Measurements from ENCODE around the gene BOLA1. TPM values are rescaled to one million over a fixed set of nuclear protein-coding genes. Genes with fewer than 3 reads are reported as not detected.
"Not testable (repeated sequence)": the region's sequence is repeated elsewhere in the genome, so short reads cannot be mapped to it uniquely, and the experiment has no call there.

Gene BOLA1
- total RNA-seq, 2 donors from 2014 or later = 10.7 to 11.4 TPM

DNA sequence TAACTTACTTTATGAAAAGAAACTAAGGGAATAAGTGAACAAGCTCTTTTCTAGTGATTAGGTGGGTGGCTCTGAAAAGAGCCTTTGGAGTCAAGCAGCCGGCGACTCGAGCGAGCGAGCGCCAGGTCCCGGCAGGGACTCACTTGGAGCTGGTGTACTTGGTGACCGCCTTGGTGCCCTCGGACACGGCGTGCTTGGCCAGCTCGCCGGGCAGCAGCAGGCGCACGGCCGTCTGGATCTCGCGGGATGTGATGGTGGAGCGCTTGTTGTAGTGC, 13.3 kb upstream of the BOLA1 start:
- intact Hi-C loops (cut with DNase I); DNase-seq (ENCODE audit: low spot score): not testable (repeated sequence)

DNA sequence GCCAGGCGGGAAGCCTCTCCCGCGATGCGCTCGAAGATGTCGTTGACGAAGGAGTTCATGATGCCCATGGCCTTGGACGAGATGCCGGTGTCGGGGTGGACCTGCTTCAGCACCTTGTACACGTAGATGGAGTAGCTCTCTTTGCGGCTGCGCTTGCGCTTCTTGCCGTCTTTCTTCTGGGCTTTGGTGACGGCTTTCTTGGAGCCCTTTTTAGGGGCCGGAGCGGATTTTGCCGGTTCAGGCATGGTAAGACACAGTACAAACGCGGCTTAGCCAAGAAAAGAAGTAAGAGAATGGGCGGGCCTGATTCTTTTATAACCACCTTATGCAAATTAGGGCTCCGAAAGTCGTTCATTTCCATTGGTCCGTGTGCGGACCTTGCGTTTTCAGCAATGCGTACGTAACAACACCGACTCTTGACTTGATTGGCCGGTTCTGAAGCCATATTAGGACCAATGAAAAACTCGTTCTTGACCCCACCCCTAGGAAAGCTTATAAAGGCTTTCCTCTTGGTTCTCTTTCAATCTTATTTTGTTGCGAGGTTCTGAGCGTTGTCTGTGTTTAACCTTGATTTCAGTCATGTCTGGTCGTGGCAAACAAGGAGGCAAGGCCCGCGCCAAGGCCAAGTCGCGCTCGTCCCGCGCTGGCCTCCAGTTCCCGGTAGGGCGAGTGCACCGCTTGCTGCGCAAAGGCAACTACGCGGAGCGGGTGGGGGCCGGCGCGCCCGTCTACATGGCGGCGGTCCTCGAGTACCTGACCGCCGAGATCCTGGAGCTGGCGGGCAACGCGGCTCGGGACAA, 12.8 kb upstream of the BOLA1 start:
- intact Hi-C loops (cut with DNase I) = no loop called here
- peak; percentile 93 for DNase-seq (ENCODE audit: low spot score)

DNA sequence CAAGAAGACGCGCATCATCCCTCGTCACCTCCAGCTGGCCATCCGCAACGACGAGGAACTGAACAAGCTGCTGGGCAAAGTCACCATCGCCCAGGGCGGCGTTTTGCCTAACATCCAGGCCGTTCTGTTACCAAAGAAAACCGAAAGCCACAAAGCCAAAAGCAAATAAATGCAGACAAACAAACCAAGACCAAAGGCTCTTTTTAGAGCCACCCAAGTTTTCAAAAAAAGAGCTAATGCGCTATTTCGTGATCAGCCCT, 12.2 kb upstream of the BOLA1 start:
- intact Hi-C loops (cut with DNase I); DNase-seq (ENCODE audit: low spot score): not testable (repeated sequence)

DNA sequence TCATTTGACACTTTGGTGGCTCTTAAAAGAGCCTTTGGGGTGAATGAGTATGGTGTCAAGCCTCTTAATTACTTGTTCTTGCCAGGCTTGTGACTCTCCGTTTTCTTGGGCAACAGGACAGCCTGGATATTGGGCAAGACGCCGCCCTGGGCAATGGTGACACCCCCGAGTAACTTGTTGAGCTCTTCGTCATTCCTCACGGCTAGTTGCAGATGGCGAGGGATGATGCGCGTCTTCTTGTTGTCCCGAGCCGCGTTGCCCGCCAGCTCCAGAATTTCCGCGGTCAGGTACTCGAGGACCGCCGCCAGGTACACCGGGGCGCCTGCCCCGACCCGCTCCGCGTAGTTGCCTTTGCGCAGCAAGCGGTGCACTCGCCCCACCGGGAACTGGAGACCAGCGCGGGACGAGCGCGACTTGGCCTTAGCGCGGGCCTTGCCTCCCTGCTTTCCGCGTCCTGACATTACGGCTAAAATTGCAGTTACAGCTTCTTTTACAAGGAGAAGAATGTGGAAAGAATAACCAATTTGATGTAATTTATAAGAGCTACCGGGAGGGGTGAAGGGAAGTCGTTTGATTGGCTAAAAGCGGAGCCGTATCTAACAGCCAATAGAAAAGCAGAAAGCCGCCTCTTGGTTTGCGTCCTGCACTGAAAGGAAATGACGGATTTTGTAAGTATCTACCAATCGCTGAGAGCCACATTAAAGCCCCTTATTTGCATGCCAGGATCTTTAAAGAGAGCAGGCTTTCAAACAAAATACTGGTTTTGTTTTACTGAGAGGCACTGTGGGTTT, 11.7 kb upstream of the BOLA1 start:
- peak; percentile 91 for DNase-seq (ENCODE audit: low spot score)
- intact Hi-C loops (cut with DNase I) = no loop called here

DNA sequence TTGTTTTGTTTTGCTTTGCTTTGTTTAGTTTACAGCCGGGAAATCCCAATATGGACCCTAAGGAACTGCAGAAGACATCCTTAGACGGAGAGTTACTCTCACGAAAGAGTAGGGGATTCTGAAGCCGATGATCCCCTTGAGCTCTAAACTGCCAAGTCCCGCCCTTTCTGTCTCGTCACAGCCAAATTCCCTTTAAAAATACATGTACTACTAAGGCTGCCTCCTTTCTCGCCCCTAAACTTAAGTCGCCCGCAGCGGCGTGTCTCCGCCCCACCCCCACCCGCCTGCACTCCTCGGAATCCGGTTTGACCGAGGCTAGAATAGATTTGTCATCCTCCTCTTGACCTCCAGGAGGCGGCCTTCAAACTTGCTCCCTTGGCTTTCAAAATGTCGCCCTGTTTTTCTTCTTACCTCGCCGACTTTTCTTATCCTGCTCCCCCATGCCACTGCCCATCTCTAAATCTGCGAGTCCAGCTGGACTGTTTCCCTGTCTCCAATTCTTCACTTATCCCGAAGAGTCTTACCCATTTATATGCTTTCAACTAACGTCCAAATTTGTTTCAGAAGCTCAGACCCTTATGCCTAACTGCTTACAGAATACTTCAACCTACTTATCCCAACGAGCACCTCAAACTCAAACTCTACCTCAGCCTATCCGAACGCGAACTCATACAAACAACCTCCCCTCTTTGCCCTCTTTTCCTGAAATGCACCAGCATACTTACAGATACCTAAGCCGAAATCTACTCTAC, 10.9 kb upstream of the BOLA1 start:
- DNase-seq (ENCODE audit: low spot score) = peak; percentile 94
- intact Hi-C loops (cut with DNase I) = no loop called here

DNA sequence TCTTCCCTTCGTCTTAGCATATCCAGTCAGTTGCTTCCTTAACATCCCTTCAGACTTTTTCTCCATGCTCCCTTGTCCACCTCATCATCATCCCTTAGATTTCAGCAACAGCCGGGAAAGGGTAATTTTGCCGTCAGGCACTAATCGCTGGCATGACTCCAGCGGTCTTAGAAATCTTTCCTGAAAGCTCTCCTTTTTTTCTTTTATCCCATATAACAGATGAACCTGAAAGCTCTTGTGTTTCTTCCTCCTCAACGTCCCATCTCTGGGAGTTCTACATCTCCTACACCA, 10.4 kb upstream of the BOLA1 start:
- intact Hi-C loops (cut with DNase I) = no loop called here
- no peak for DNase-seq (ENCODE audit: low spot score)

DNA sequence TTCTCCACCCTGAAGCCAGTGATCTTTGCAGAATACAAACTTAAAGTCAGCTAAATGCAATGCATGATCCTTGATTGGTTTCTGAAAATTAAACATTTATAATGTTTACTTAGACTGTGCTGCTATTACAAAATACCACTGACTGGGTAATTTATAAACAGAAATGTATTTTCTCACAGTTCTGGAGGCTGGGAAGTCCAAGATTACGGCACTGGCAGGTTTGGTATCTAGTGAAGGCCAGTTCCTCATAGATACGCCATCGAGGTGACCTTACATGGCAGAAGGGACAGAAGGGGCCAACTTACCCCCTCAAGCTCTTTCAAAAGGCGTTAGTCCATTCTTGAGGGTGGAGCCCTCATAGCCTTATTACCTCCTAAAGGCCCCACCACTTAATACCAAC, 2.8 kb upstream of the BOLA1 start:
- intact Hi-C loops (cut with DNase I) = no loop called here
- DNase-seq (ENCODE audit: low spot score) = no peak

DNA sequence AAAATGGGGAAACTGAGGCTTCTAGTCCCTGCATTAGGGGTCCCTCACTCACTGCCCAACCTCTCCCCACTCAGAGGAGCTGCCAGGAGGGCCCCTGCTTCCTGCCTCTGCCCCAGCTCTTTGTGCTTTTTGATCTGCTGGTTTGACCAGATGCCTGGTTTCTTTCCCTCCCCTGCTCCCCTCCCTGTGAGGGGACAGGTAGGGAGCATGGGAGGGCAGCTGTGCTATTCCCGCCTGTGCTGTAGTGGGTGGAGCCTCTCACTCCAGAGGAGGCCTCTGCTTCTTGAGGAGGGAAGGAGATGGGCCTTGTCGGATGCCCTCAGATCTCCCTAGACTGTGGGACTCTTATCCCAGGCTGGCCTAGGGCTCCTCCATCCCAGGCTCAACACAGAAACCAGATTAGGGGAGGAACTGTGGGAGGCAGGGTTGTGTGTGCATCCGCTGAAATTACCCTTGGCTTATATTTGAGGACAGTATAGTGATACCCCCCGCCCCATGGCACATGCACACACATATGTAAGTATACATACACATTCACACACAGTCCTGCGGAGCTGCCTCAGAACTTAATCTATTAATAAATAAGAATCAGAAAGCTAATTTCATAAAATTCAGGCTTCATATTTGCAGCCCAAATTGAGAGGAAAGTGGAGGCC, 4.6 kb downstream of the BOLA1 start:
- intact Hi-C loops (cut with DNase I) = no loop called here
- DNase-seq (ENCODE audit: low spot score) = no peak

DNA sequence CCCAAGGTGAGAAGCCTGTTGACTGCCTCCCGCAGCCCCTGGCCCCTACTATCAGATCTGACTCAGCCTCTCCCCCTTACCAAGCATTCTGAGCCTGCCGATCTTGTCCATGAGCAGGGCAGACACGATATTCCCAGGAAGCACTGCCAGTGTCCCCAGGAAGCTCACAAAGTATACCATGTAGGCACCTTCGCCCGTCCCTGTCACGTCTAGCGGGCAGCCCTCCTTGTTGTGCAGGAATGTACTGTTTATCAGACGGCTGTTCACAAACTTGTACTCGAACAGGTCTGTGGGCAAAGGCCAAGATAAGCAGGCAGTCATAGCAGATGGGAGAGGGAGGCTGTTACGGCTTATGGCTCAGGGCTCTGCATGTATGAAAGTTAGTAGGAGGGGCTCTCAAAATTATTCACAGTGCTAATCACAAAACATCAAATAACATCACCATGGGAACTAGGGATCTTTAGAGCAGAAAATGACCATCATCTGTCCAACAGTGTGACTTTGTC, 7.3 kb downstream of the BOLA1 start:
- intact Hi-C loops (cut with DNase I) = no loop called here
- DNase-seq (ENCODE audit: low spot score) = no peak

DNA sequence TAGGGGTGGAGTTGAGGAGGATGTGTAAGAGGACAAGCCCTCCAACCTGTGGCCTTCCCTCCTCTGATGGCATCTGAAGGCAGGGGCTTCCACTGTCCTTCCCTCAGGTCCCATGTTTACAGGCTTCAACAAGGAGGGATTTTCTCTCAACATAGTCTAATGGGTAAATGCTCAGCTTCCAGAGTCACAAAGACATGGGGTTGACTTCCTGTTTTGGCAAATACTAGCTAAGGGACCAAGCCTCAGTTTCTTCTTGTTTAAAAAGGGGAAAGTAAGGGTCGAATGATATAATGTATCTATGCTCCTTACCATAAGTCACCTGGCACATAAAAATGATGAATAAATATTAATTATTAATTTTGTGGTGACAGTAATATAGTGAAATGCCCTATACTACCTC, 15.2 kb downstream of the BOLA1 start:
- intact Hi-C loops (cut with DNase I) = no loop called here
- DNase-seq (ENCODE audit: low spot score) = no peak

DNA sequence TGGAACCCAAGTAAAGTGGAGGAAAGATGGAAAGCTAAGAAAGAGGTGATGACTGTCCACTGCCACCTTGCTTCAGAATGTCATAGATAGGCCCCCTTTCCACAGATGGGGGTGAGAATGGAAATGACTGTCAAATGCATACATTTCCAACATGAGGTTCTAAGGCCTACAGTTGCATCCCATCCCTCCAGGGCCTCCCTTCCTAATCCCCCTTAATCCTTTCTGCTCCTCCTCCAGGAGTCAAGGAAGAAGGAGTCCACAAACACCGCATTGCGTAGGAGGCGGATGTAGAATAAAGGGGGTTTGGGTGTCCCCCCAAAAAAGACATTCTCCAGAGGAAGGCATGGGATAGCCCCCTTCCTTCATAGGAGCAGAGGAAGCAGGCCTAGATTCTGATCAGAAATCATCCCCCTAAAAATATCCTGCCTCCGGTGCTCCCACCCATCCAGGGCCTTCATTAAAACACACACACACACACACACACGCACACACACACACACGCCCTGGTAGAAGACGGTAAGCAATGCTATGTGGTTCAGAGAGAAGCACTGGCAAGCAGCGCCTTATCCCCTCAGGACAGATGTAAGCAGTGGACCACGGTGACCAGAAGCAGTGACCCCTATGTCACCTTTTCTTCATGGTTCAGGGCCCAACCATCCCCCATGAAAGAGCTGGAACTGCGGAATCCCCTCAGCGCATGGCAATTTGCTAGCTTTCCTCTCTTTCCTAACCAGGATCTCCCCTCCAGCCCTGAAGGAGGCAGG, 16.2 kb downstream of the BOLA1 start:
- intact Hi-C loops (cut with DNase I) = no loop called here
- DNase-seq (ENCODE audit: low spot score) = no peak

DNA sequence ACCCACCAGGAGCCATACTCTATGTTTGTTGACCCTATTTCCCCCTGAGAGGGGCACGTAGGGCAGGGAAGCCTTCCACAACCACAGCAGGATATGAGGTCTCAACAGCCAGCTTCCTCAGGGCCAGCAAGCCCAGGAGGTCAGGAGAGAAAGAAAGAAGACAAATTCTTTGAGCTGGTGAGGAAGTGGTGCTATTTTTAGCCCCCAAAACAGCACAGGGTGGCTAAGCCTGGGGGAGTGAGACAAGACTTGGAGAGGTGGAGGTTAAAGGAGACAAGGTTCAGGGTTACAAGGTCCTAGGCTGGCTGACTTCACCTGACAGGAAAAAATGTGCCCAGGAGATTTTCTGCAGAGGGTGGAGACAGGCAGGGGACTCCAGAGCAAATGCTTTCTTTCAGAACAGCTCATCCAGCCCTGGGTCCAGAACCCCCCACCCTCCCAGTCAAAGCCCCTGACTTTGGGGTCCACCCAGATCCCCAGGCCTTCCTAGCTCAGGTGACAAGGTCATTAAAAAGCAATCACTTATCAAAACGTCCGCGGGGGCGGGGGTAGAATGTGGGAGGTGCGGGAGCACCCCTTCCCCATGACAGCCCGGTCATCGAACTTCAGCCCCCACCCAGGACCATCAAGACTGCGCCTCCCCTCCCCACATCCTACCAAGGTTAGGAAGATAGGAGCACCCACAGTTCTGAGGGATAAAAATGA, 17.0 kb downstream of the BOLA1 start:
- no peak for DNase-seq (ENCODE audit: low spot score)
- intact Hi-C loops (cut with DNase I) = no loop called here

DNA sequence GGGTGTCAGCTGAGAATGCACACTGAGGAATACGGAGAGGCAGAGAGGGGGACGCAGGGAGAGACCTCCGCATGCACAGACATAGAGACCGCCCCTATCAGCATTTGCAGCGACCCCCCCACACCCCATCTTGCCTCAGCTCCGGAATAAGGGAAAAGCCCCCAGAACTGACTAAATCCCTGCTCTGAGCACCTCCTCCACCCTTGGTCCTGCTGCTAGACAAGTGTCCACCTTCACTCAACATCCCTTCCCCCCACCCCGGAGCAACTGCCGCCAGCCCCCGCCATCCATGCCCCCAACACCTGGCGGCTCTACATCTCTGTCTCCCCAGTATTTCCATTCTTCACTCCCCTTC, 17.5 kb downstream of the BOLA1 start:
- intact Hi-C loops (cut with DNase I) = no loop called here

DNA sequence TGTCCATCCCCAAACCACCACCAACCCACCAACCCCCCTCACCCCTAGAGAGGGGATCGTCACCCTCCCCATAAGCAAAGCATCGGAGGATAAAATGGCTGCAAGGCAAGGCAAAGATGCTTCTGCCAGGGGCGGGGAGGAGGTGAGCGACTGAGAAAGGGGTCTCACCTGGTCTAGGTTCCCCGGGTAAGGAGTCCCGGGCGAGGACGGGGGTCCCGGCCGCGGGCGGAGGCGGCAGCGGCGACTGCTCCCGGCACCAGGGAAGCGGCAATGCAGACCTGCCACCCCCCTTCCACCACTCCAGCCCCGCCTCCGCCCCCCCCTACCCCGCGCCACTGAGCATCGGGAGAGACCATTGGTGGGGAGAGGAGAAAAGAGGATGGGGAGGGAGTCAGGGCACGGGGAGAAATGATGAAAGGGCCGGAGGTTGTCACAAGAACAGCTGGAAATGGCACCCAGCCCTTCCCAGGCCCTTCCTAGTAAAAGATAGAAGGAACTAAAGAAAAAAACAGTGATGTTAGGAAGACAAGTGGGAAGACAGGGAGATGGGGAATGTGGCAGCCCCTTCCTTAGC, 18.3 kb downstream of the BOLA1 start, which contains the start of gene SV2A:
TSS of gene SV2A (minus strand) at position 274 of the 574 bp plus-strand sequence. CDS start 4,004 bp downstream, outside the sequence.
- DNase-seq (ENCODE audit: low spot score) = no peak
- intact Hi-C loops (cut with DNase I) = no loop called here

More for the DNA sequence above, 17.5 kb downstream of the BOLA1 start:
- DNase-seq (ENCODE audit: low spot score) = no peak

DNA sequence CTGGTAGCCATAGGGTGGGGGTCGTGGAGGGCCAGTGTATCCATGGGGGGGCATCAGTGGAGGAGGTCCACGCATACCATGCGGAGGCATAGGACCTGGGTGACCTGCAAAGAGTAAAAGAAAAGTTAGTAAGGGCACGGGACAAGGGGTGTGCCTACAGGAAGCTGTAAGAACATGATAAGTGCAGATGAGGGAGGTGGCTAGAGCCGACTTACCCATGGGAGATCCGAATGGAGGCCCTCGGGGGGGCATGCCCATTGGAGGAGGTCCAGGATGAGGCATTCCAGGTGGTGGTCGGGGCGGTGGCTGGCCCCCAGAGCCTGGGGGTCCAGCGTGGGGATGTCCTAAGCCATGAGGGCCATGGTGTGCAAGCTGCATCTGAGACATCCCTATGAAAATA, 24.3 kb downstream of the BOLA1 start:
- intact Hi-C loops (cut with DNase I) = no loop called here
- DNase-seq (ENCODE audit: low spot score) = no peak

DNA sequence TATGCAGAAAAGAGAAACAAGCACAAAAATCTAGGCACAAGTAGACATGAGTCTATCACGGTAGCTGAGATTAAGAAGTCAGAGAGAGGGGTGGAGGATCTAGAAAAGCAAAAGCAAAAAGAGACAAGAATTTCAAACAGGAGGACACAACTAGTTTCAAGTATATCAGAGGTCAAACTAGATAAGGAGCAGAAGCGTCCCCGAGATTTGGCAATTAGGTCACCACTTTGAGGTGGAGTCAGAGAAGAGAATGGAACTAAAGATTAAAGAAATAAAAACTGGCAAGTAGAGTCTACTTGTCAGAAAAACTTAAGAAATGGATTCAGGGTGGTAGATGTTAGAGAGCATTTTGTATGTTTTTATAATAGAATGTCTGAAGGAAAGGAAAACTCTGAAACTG, 26.0 kb downstream of the BOLA1 start:
- no peak for DNase-seq (ENCODE audit: low spot score)
- intact Hi-C loops (cut with DNase I) = no loop called here

DNA sequence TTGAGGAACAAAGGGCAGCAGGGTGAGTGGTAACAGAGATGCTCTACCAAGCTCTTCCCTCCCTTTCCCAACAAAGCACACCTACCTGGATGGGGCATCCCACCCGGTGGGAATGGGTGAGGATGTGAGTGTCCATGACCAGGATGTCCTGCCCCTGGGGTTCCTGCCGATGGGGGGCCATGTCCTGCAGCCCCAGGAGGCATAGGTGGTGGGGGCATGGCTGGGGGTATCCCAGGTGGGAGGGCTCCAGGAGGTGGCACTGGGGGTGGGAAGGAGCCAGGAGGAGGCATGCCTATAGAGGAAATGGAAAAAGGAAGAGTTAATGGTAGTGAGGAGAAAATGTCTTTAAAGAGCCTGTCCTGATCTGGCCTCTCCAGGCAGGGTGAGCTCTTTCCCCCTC, 26.4 kb downstream of the BOLA1 start:
- intact Hi-C loops (cut with DNase I) = no loop called here

DNA sequence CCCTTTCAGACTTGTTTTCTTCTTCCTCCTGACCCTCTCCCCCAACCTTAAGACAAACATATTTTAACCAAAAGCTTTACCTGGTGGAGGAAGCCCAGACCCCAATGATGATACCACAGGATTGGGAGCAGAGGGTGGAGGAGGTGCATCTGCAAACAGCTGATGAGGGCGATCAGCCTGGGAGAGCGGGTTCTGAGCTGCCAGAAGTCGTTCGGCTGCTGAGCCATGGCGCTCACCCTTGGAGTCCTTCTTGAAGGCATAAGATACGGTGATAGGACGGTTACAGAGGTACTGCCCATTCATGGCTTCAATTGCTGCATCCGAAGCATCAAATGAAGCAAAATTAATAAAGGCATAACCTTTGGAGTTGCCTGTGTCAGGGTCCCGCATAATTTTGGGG, 26.9 kb downstream of the BOLA1 start:
- intact Hi-C loops (cut with DNase I) = no loop called here
- no peak for DNase-seq (ENCODE audit: low spot score)

More for the DNA sequence above, 26.4 kb downstream of the BOLA1 start:
- DNase-seq (ENCODE audit: low spot score) = no peak
